ENCODE data around the gene TSBP1.

GRCh38 chr6:32415521-32416019 is 43.9 kb upstream of the TSBP1 start:
- TF ChIP-seq, protein P1, sequence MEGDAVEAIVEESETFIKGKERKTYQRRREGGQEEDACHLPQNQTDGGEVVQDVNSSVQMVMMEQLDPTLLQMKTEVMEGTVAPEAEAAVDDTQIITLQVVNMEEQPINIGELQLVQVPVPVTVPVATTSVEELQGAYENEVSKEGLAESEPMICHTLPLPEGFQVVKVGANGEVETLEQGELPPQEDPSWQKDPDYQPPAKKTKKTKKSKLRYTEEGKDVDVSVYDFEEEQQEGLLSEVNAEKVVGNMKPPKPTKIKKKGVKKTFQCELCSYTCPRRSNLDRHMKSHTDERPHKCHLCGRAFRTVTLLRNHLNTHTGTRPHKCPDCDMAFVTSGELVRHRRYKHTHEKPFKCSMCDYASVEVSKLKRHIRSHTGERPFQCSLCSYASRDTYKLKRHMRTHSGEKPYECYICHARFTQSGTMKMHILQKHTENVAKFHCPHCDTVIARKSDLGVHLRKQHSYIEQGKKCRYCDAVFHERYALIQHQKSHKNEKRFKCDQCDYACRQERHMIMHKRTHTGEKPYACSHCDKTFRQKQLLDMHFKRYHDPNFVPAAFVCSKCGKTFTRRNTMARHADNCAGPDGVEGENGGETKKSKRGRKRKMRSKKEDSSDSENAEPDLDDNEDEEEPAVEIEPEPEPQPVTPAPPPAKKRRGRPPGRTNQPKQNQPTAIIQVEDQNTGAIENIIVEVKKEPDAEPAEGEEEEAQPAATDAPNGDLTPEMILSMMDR (conservative IDR thresholded peaks at IDR 0.05; ENCODE audit: low read length) = peak; percentile 100
- no peak for TF ChIP-seq EZH2phosphoT487 (IDR thresholded peaks at IDR 0.05; ENCODE audit: borderline replicate concordance, low read depth, low read length)
